ENCODE data around the gene DCAF10. TPM values are rescaled to one million over a fixed set of nuclear protein-coding genes. Genes with fewer than 3 reads are reported as not detected.

The DCAF10 gene
- total RNA-seq, 1 donor from 2014 or later, result 32.2 TPM

GRCh38 chr9:37852222-37852621, 51.6 kb downstream of the DCAF10 start:
- H3K36me3 Mint-ChIP-seq (ENCODE audit: low read depth), result peaks cover 8% of the 10 kb centered on the region
- no peaks in the 10 kb centered on the region for H3K9me3 Mint-ChIP-seq (ENCODE audit: low read depth)
- H3K27me3 Mint-ChIP-seq (ENCODE audit: low read depth), result no peaks in the 10 kb centered on the region
- H3K27ac Mint-ChIP-seq (ENCODE audit: unreplicated experiment), result no peak overlapping the region
- no peaks in the 10 kb centered on the region for H3K4me1 Mint-ChIP-seq (ENCODE audit: low read depth)
- no peak for DNase-seq (ENCODE audit: low spot score)
- TF ChIP-seq, protein P1, sequence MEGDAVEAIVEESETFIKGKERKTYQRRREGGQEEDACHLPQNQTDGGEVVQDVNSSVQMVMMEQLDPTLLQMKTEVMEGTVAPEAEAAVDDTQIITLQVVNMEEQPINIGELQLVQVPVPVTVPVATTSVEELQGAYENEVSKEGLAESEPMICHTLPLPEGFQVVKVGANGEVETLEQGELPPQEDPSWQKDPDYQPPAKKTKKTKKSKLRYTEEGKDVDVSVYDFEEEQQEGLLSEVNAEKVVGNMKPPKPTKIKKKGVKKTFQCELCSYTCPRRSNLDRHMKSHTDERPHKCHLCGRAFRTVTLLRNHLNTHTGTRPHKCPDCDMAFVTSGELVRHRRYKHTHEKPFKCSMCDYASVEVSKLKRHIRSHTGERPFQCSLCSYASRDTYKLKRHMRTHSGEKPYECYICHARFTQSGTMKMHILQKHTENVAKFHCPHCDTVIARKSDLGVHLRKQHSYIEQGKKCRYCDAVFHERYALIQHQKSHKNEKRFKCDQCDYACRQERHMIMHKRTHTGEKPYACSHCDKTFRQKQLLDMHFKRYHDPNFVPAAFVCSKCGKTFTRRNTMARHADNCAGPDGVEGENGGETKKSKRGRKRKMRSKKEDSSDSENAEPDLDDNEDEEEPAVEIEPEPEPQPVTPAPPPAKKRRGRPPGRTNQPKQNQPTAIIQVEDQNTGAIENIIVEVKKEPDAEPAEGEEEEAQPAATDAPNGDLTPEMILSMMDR (IDR thresholded peaks at IDR 0.05), result no peak
- H3K4me3 Mint-ChIP-seq (ENCODE audit: unreplicated experiment), result no peak overlapping the region

DNA sequence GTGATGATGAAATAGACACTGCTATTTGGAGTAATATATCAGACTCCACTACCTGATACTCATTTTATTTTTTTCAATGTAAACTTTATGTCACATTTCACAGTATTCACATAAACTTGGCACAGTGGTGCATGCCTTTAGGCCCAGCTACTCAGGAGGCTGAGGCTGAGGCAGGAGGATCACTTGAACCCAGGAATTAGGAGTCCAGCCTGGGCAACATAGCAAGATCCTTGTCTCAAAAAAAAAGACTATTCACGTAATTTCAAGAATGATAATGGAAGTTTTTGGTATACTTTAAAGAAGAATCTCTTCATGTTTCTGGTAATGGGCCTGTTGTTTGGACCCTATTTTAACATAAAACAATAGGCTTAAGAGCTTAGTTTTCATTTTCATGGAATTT, 56.0 kb downstream of the DCAF10 start:
- no peaks in the 10 kb centered on the region for H3K4me1 Mint-ChIP-seq (ENCODE audit: low read depth)
- H3K4me3 Mint-ChIP-seq (ENCODE audit: unreplicated experiment), result no peak overlapping the region
- TF ChIP-seq, protein P1 (IDR thresholded peaks at IDR 0.05), result no peak
- no peak for DNase-seq (ENCODE audit: low spot score)
- no peaks in the 10 kb centered on the region for H3K9me3 Mint-ChIP-seq (ENCODE audit: low read depth)
- H3K36me3 Mint-ChIP-seq (ENCODE audit: low read depth), result peaks cover 15% of the 10 kb centered on the region
- no peaks in the 10 kb centered on the region for H3K27me3 Mint-ChIP-seq (ENCODE audit: low read depth)
- H3K27ac Mint-ChIP-seq (ENCODE audit: unreplicated experiment), result no peak overlapping the region

- no peaks in the 10 kb centered on the region for H3K9me3 Mint-ChIP-seq (ENCODE audit: low read depth)
- H3K4me1 Mint-ChIP-seq (ENCODE audit: low read depth), result no peaks in the 10 kb centered on the region
- DNase-seq (ENCODE audit: low spot score), result no peak
- TF ChIP-seq, protein P1 (IDR thresholded peaks at IDR 0.05), result peak; percentile 65
- H3K4me3 Mint-ChIP-seq (ENCODE audit: unreplicated experiment), result no peak overlapping the region
- H3K27ac Mint-ChIP-seq (ENCODE audit: unreplicated experiment), result no peak overlapping the region
- peaks cover 19% of the 10 kb centered on the region for H3K36me3 Mint-ChIP-seq (ENCODE audit: low read depth)
- H3K27me3 Mint-ChIP-seq (ENCODE audit: low read depth), result no peaks in the 10 kb centered on the region
Observed at GRCh38 chr9:37859043-37859442, 58.4 kb downstream of the DCAF10 start.

- DNase-seq (ENCODE audit: low spot score), result no peak
- H3K9me3 Mint-ChIP-seq (ENCODE audit: low read depth), result no peaks in the 10 kb centered on the region
- H3K27me3 Mint-ChIP-seq (ENCODE audit: low read depth), result no peaks in the 10 kb centered on the region
- H3K4me3 Mint-ChIP-seq (ENCODE audit: unreplicated experiment), result no peak overlapping the region
- H3K4me1 Mint-ChIP-seq (ENCODE audit: low read depth), result no peaks in the 10 kb centered on the region
- no peak overlapping the region for H3K27ac Mint-ChIP-seq (ENCODE audit: unreplicated experiment)
- peaks cover 14% of the 10 kb centered on the region for H3K36me3 Mint-ChIP-seq (ENCODE audit: low read depth)
- TF ChIP-seq, protein P1 (IDR thresholded peaks at IDR 0.05), result no peak
Observed at GRCh38 chr9:37862530-37862929, 61.9 kb downstream of the DCAF10 start.

- Mint-ChIP-seq H3K36me3 (ENCODE audit: low read depth) (no peaks in the 10 kb centered on the region), H3K4me3 (ENCODE audit: unreplicated experiment) (no peak overlapping the region), H3K4me1 (ENCODE audit: low read depth) (no peaks in the 10 kb centered on the region), H3K9me3 (ENCODE audit: low read depth) (no peaks in the 10 kb centered on the region), H3K27ac (ENCODE audit: unreplicated experiment) (no peak overlapping the region), H3K27me3 (ENCODE audit: low read depth) (no peaks in the 10 kb centered on the region)
- DNase-seq (ENCODE audit: low spot score), result no peak
- TF ChIP-seq, protein P1 (IDR thresholded peaks at IDR 0.05), result no peak
Observed at GRCh38 chr9:37870081-37870798, 69.6 kb downstream of the DCAF10 start.

Data from chondrocyte (in vitro differentiated cells).